Raji (cell line): Measurements from ENCODE around the gene CDH13.

ENCODE experiments used
- POLR2A ChIP-seq: IDR thresholded peaks from 2 replicates; pipeline ENCODE4 v1.6.1; 2011; ENCODE audit warnings: low read depth, low read length, control low read depth; ENCODE audit not compliant: insufficient read depth

Gene CDH13

DNA sequence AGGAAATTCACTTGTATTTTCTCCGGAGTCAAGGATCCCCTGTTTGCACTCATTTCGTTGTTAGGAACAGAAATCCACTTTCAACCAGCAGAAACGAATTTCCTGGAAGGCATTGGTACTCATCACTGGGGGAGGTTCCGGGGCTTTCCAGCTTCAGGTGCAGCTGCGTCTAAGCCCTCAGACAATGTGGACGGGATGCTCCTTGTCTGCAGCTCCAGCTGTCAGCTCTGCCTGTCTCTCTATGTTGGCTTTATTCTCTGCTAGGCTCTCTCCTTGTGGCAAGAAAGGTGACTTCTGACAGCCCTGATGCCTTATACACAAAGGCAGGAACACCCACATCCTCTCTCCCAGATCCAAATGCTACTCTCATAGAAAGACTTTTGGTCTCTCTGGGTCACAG lies 997.1 kb downstream of the CDH13 start:
- TF ChIP-seq POLR2A: no peak

DNA sequence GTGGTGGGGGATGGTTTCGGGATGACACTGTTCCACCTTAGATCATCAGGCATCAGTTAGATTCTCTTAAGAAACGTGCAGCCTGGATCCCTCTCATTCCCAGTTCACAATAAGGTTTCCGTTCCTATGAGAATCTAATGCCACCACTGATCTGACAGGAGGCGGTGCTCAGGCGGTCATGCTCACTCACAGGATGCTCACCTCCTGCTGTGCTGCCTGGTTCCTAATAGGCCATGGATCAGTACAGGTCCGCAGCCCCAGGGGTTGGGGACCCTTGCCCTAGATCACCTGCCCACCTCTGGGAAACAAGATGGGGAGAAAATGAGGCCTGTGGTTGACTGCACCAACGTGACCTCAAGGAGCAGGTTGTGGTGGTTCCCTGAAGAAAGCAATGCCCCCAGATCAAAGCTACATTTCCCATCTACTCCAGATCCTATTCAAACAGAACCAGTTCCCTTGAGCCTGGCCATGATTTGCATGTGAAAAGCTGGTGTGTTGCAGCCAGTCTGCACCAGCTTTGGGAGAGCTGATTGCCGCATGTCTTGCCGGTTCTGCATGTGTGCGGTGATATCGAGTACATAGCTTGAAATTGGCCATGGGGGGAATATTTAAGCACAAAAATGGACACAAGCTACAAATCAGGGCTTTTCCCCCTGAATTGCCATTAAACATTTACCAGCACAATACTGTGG lies 997.8 kb downstream of the CDH13 start:
- TF ChIP-seq POLR2A: no peak

DNA sequence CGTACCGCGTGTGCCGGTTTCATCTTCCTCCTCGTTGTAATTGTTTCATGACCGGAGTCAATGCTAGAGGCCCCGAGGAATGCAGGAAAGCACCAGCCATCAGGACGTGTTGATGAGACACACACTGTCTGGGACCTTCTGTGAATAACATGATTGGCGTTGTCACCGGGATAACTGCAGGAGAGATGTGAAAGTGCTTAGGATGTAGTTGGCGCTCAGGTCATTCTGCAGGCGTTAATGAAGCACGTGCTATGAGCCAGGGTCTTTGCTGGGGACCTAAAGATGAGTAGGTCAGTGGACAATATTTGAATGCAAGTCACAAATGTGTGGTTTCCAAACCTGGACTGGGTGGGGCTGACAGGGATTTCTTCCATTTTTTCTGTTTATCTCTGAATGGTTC lies 999.4 kb downstream of the CDH13 start:
- no peak for TF ChIP-seq POLR2A

DNA sequence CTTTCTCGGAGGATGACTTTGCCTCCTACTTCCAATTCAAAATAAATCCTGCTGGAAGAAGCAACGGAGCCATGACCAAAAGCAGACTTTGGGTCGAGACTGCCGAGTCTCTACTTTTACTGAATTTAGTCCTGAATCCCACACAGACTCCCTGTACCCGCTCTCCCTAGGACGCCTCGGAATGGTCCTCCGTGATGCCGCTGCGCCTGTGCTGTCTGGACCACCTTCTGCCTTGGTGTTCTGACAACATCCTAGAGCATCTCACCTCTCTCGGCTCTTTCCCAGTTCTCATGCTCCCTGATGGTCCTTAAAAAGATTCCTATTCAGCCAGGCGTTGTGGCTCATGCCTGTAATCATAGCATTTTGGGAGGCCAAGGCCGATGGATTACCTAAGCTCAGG lies 999.9 kb downstream of the CDH13 start:
- no peak for TF ChIP-seq POLR2A

- no peak for TF ChIP-seq POLR2A
Observed at GRCh38 chr16:83627996-83628395, 1001.2 kb downstream of the CDH13 start.

- TF ChIP-seq POLR2A: no peak
Observed at GRCh38 chr16:83629426-83629825, 1002.7 kb downstream of the CDH13 start.

GRCh38 chr16:83629836-83630235 lies 1003.1 kb downstream of the CDH13 start:
- no peak for TF ChIP-seq POLR2A

DNA sequence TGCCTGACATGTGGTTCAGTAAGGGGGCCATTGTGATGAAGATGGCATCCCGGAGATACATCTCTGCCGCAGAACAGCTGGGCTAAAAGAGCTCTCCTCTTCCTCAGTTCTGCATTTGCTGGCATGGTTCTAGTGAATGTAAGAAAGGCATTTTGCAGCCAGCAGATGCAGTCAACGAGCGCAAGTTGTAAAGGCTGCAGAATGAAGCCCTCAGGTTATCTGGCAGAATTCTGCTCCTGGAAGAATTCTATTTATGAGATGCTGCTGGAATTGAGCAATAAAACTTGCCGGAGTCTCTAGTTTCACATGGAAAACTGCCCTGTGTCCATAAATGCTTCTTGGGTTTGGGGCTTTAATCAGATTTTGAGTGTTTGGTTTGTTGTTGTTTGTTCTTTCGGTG lies 1004.2 kb downstream of the CDH13 start:
- TF ChIP-seq POLR2A: no peak

DNA sequence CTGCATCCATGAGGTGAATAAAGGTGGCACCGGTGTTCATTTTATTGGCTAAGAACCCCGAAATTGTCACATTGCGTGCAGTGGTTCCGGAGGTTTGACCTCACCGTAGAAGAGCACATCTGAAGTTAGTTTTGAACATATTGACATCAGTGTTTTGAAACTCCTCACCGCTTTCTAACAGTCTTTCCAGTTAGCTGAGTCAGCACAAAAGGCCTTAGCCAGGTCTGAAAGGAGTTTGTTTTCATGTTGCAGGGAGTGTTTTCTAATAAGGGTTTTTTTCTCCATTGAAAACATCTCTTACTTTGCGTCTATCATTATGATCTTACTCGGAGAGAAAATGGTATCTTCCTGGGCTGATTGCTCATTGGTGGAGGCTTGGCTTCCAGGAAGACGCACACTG lies 1006.5 kb downstream of the CDH13 start:
- TF ChIP-seq POLR2A: no peak

DNA sequence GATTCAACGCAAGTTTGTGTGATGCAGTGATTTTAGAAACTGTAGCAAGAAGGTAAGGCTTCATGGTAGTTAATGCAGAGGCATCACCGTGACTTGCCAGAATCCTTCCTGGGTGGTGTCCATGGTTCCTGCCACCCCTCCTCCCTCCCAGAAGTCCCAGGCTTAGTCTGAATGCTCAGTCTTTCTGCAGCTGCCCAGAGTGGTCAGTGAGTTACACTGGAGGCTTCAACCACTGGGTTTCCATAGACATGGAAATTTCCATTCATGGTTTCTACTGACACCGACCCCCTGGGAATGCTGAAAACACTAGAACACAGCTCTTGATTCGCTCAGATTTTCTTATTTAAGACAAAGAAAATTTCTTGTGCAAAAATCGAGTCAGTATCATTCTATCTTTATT lies 1021.6 kb downstream of the CDH13 start:
- TF ChIP-seq POLR2A: no peak

- TF ChIP-seq POLR2A: no peak
Observed at GRCh38 chr16:83651871-83652270, 1025.1 kb downstream of the CDH13 start.

DNA sequence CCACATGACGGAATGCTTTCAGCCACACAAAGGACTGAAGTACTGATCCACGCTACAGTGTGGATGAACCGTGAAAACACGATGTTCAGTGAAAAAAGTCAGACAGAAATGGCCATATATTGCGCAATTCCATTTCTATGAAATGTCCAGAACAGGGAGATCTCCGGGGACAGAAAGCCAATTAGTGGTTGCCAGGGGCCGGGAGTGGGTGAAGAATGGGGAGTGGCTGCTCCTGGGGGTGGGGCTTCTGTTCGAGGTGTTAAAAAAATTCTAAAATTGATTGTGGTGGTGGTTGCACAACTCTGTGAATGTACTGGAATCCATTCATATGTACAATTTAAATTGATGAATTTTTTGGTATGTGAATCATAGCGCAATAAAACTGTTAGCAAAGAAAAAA lies 1026.2 kb downstream of the CDH13 start:
- no peak for TF ChIP-seq POLR2A

GRCh38 chr16:83653785-83654184 lies 1027.0 kb downstream of the CDH13 start:
- no peak for TF ChIP-seq POLR2A

DNA sequence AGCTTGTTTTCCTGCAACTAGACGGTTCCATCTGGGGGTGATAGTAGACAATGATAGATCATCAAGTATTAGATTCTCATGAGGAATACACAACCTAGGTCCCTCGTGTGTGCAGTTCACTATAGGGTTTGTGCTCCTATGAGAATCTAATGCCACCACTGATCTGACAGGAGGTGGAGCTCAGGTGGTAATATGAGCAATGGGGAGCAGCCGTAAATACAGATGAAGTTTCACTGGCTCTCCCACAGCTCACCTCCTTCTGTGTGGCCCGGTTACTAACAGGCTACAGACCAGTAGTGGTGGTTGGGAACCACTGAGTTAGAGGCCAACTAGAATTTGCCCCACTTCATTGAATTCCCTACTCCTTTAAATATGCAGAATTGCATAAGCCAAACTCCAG lies 1033.5 kb downstream of the CDH13 start:
- no peak for TF ChIP-seq POLR2A

DNA sequence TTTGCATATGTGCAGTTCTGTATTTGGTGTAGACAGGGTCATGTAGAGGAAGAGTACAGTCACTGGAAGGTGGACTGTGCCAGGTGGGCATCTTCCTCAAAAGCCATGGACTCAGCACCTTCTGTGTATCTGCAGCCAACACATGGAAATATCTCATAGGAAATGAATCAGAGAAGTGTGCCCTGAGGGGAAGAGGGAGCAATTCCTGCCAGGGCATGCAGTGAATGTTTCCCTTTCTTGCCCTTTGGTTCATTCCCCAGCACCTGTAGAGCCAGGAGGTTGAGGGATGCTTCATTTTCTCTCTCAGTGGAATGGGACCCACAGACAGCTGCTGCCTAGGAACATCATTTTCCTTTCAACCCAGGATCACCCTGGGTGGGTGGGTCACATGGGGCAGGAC lies 1034.9 kb downstream of the CDH13 start:
- TF ChIP-seq POLR2A: no peak

- no peak for TF ChIP-seq POLR2A
Observed at GRCh38 chr16:83666449-83666848, 1039.7 kb downstream of the CDH13 start.

GRCh38 chr16:83669456-83669855 lies 1042.7 kb downstream of the CDH13 start:
- TF ChIP-seq POLR2A: no peak

DNA sequence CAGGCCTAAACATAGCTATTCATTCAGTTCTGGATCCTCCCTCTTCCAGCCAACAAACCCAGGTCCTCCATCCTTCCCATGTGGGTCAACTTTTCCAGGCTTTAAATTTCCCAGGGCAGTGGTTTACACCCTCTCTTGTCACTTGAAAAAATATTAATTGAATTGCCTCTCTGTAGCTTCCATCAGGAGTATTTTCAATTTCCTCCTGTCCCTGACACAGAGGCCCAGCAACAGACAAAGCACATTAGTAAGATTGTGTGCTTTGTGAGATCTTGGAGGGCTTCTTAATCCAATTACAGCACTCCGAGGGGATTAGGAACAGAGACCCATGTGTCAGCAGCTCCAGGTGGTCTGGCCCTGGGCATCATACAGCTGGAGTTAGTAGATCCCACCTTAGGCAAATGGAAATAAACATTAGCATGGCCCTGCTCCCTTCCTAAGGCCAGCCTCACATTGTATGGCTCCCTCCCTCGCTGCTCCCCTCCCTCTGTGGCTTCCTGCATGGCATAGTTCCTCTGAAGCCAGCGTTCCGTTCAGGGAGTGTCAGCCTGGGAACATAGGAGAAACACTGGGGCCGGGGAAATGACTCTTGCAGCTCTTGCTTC lies 1048.3 kb downstream of the CDH13 start:
- no peak for TF ChIP-seq POLR2A

- no peak for TF ChIP-seq POLR2A
Observed at GRCh38 chr16:83676086-83676485, 1049.3 kb downstream of the CDH13 start.
